ENCODE data around the gene SPIN2A.
"Not testable (repeated sequence)": the region's sequence is repeated elsewhere in the genome, so short reads cannot be mapped to it uniquely, and the experiment has no call there.

Gene SPIN2A

GRCh38 chrX:57104921-57105398 lies 32.2 kb downstream of the SPIN2A start:
- peaks cover 0 to 14% (median 8%) of the 10 kb centered on the region in 3 donors for H3K36me3 ChIP-seq
- no peak overlapping the region for H3K27ac ChIP-seq
- H3K27me3 ChIP-seq: no peaks in the 10 kb centered on the region
- no peak for TF ChIP-seq CTCF (IDR thresholded peaks at IDR 0.05)
- H3K9me3 ChIP-seq: peaks cover 0 to 17% (median 17%) of the 10 kb centered on the region in 3 donors
- intact Hi-C loops (cut with DNase I; ENCODE audit: low total_unique reads): no loop called here
- no peak overlapping the region for H3K4me3 ChIP-seq
- no peaks in the 10 kb centered on the region for H3K4me1 ChIP-seq
- DNase-seq: no peak

GRCh38 chrX:57104406-57104805 lies 32.8 kb downstream of the SPIN2A start:
- no peak for DNase-seq
- peaks cover 0 to 17% (median 17%) of the 10 kb centered on the region in 3 donors for H3K9me3 ChIP-seq
- H3K27ac ChIP-seq: no peak overlapping the region
- peaks cover 0 to 14% (median 8%) of the 10 kb centered on the region in 3 donors for H3K36me3 ChIP-seq
- no peak overlapping the region for H3K4me3 ChIP-seq
- TF ChIP-seq CTCF (IDR thresholded peaks at IDR 0.05): no peak
- H3K4me1 ChIP-seq: no peaks in the 10 kb centered on the region
- H3K27me3 ChIP-seq: no peaks in the 10 kb centered on the region
- intact Hi-C loops (cut with DNase I; ENCODE audit: low total_unique reads): no loop called here

- DNase-seq: no peak
- no peak for TF ChIP-seq CTCF (IDR thresholded peaks at IDR 0.05)
- Histone ChIP-seq H3K27me3 (no peaks in the 10 kb centered on the region), H3K4me1 (no peaks in the 10 kb centered on the region), H3K27ac (no peak overlapping the region), H3K9me3 (peaks cover 0 to 26% (median 17%) of the 10 kb centered on the region in 3 donors), H3K36me3 (peaks cover 0 to 9% (median 1%) of the 10 kb centered on the region in 3 donors), H3K4me3 (no peak overlapping the region)
- intact Hi-C loops (cut with DNase I; ENCODE audit: low total_unique reads): no loop called here
These were observed 33.7 kb downstream of the SPIN2A start for GRCh38 chrX:57103489-57103888.

GRCh38 chrX:57102918-57103317 lies 34.3 kb downstream of the SPIN2A start:
- H3K27me3 ChIP-seq; H3K27ac ChIP-seq; intact Hi-C loops (cut with DNase I; ENCODE audit: low total_unique reads); H3K4me1 ChIP-seq; H3K4me3 ChIP-seq; DNase-seq; H3K36me3 ChIP-seq: not testable (repeated sequence)
- peaks cover 0 to 27% (median 17%) of the 10 kb centered on the region in 3 donors for H3K9me3 ChIP-seq
